ENCODE results near the gene MCL1. TPM values are rescaled to one million over a fixed set of nuclear protein-coding genes. Genes with fewer than 3 reads are reported as not detected.
"Not testable (repeated sequence)": the region's sequence is repeated elsewhere in the genome, so short reads cannot be mapped to it uniquely, and the experiment has no call there.

The MCL1 gene
- polyA plus RNA-seq, 1 donor (not counting 4 experiments of a cell fraction or from before 2014, with no cell fraction given): 237 TPM

GRCh38 chr1:150582371-150582770 is 3.0 kb upstream of the MCL1 start:
- no peak overlapping the region for H3K4me3 ChIP-seq (ENCODE audit: control insufficient read depth in 2 of 3, extremely low read depth in 1 of 3, insufficient read depth in 2 of 3, low read depth in 1 of 3, low read length in 3 of 3)
- H3K36me3 ChIP-seq (ENCODE audit: control insufficient read depth in 2 of 2, extremely low read depth in 1 of 2, insufficient read depth in 2 of 2, low read length in 2 of 2): peaks cover 4 to 16% of the 10 kb centered on the region in 2 experiments
- H3K9me3 ChIP-seq (ENCODE audit: control insufficient read depth, low read depth, low read length): no peaks in the 10 kb centered on the region
- no peaks in the 10 kb centered on the region for H3K9me1 ChIP-seq (ENCODE audit: control insufficient read depth, extremely low read depth, insufficient read depth, low read length)
- FAIRE-seq (no peak), DNase-seq (ENCODE audit: low read depth, low spot score) (no peak)
- peaks cover 9% of the 10 kb centered on the region for H3K4me1 ChIP-seq (ENCODE audit: control insufficient read depth, extremely low read depth, insufficient read depth, low read length)
- no peak overlapping the region for H3K4me2 ChIP-seq (ENCODE audit: control insufficient read depth, extremely low read depth, insufficient read depth, low read depth, low read length)
- H3K9ac ChIP-seq (ENCODE audit: control insufficient read depth, extremely low read depth, insufficient read depth, low read length): no peak overlapping the region
- dilution Hi-C loops (cut with MboI; ENCODE audit: extremely low pct_ligation_motif_present, low sequenced_read_pairs): no loop called here
- no peak overlapping the region for H2AFZ ChIP-seq (ENCODE audit: control insufficient read depth, low read length)
- H3K27me3 ChIP-seq (ENCODE audit: control insufficient read depth, extremely low read depth, insufficient read depth, low read length): no peaks in the 10 kb centered on the region
- peaks cover 27% of the 10 kb centered on the region for H3K79me2 ChIP-seq (ENCODE audit: control insufficient read depth, insufficient read depth, low read length)
- H3K27ac ChIP-seq (ENCODE audit: control insufficient read depth, insufficient read depth, low read length): no peak overlapping the region
- H4K20me1 ChIP-seq (ENCODE audit: control insufficient read depth, extremely low read depth, insufficient read depth, low read length): peaks cover 14% of the 10 kb centered on the region
- TF ChIP-seq CTCF (optimal IDR thresholded peaks at IDR 0.05 in 1 of 3, IDR thresholded peaks at IDR 0.05 in 1 of 3, conservative IDR thresholded peaks at IDR 0.05 in 1 of 3; ENCODE audit: extremely low read depth in 1 of 3, insufficient read depth in 2 of 3, low read length in 3 of 3) (no peak), EZH2 (IDR thresholded peaks at IDR 0.05; ENCODE audit: low read length) (no peak)

- Histone ChIP-seq H3K79me2 (ENCODE audit: control insufficient read depth, insufficient read depth, low read length) (peaks cover 31% of the 10 kb centered on the region), H4K20me1 (ENCODE audit: control insufficient read depth, extremely low read depth, insufficient read depth, low read length) (peaks cover 18% of the 10 kb centered on the region), H3K36me3 (ENCODE audit: control insufficient read depth in 2 of 2, extremely low read depth in 1 of 2, insufficient read depth in 2 of 2, low read length in 2 of 2) (peaks cover 7 to 20% of the 10 kb centered on the region in 2 experiments)
- H3K9me1 ChIP-seq (ENCODE audit: control insufficient read depth, extremely low read depth, insufficient read depth, low read length); H3K27me3 ChIP-seq (ENCODE audit: control insufficient read depth, extremely low read depth, insufficient read depth, low read length); H3K4me3 ChIP-seq (ENCODE audit: control insufficient read depth in 2 of 3, extremely low read depth in 1 of 3, insufficient read depth in 2 of 3, low read depth in 1 of 3, low read length in 3 of 3); FAIRE-seq; H3K9me3 ChIP-seq (ENCODE audit: control insufficient read depth, low read depth, low read length); H3K4me2 ChIP-seq (ENCODE audit: control insufficient read depth, extremely low read depth, insufficient read depth, low read depth, low read length); DNase-seq (ENCODE audit: low read depth, low spot score); dilution Hi-C loops (cut with MboI; ENCODE audit: extremely low pct_ligation_motif_present, low sequenced_read_pairs); H2AFZ ChIP-seq (ENCODE audit: control insufficient read depth, low read length); H3K27ac ChIP-seq (ENCODE audit: control insufficient read depth, insufficient read depth, low read length); H3K9ac ChIP-seq (ENCODE audit: control insufficient read depth, extremely low read depth, insufficient read depth, low read length); H3K4me1 ChIP-seq (ENCODE audit: control insufficient read depth, extremely low read depth, insufficient read depth, low read length): not testable (repeated sequence)
Observed at GRCh38 chr1:150581962-150582361, 2.6 kb upstream of the MCL1 start.

GRCh38 chr1:150581437-150581836 is 2.0 kb upstream of the MCL1 start:
- H3K4me1 ChIP-seq (ENCODE audit: control insufficient read depth, extremely low read depth, insufficient read depth, low read length); H2AFZ ChIP-seq (ENCODE audit: control insufficient read depth, low read length); H3K9ac ChIP-seq (ENCODE audit: control insufficient read depth, extremely low read depth, insufficient read depth, low read length); H3K27me3 ChIP-seq (ENCODE audit: control insufficient read depth, extremely low read depth, insufficient read depth, low read length); H3K4me2 ChIP-seq (ENCODE audit: control insufficient read depth, extremely low read depth, insufficient read depth, low read depth, low read length); FAIRE-seq; H3K9me1 ChIP-seq (ENCODE audit: control insufficient read depth, extremely low read depth, insufficient read depth, low read length); H3K4me3 ChIP-seq (ENCODE audit: control insufficient read depth in 2 of 3, extremely low read depth in 1 of 3, insufficient read depth in 2 of 3, low read depth in 1 of 3, low read length in 3 of 3); dilution Hi-C loops (cut with MboI; ENCODE audit: extremely low pct_ligation_motif_present, low sequenced_read_pairs); H3K9me3 ChIP-seq (ENCODE audit: control insufficient read depth, low read depth, low read length); H3K27ac ChIP-seq (ENCODE audit: control insufficient read depth, insufficient read depth, low read length); DNase-seq (ENCODE audit: low read depth, low spot score): not testable (repeated sequence)
- Histone ChIP-seq H4K20me1 (ENCODE audit: control insufficient read depth, extremely low read depth, insufficient read depth, low read length) (peaks cover 23% of the 10 kb centered on the region), H3K36me3 (ENCODE audit: control insufficient read depth in 2 of 2, extremely low read depth in 1 of 2, insufficient read depth in 2 of 2, low read length in 2 of 2) (peaks cover 8 to 24% of the 10 kb centered on the region in 2 experiments), H3K79me2 (ENCODE audit: control insufficient read depth, insufficient read depth, low read length) (peaks cover 36% of the 10 kb centered on the region)

GRCh38 chr1:150580966-150581365 is 1.6 kb upstream of the MCL1 start:
- H3K36me3 ChIP-seq (ENCODE audit: control insufficient read depth in 2 of 2, extremely low read depth in 1 of 2, insufficient read depth in 2 of 2, low read length in 2 of 2): peaks cover 9 to 29% of the 10 kb centered on the region in 2 experiments
- peaks cover 28% of the 10 kb centered on the region for H4K20me1 ChIP-seq (ENCODE audit: control insufficient read depth, extremely low read depth, insufficient read depth, low read length)
- H2AFZ ChIP-seq (ENCODE audit: control insufficient read depth, low read length); H3K4me2 ChIP-seq (ENCODE audit: control insufficient read depth, extremely low read depth, insufficient read depth, low read depth, low read length); H3K9ac ChIP-seq (ENCODE audit: control insufficient read depth, extremely low read depth, insufficient read depth, low read length); H3K4me1 ChIP-seq (ENCODE audit: control insufficient read depth, extremely low read depth, insufficient read depth, low read length); H3K9me1 ChIP-seq (ENCODE audit: control insufficient read depth, extremely low read depth, insufficient read depth, low read length); dilution Hi-C loops (cut with MboI; ENCODE audit: extremely low pct_ligation_motif_present, low sequenced_read_pairs); H3K27ac ChIP-seq (ENCODE audit: control insufficient read depth, insufficient read depth, low read length); DNase-seq (ENCODE audit: low read depth, low spot score); H3K9me3 ChIP-seq (ENCODE audit: control insufficient read depth, low read depth, low read length); H3K27me3 ChIP-seq (ENCODE audit: control insufficient read depth, extremely low read depth, insufficient read depth, low read length); H3K4me3 ChIP-seq (ENCODE audit: control insufficient read depth in 2 of 3, extremely low read depth in 1 of 3, insufficient read depth in 2 of 3, low read depth in 1 of 3, low read length in 3 of 3); FAIRE-seq: not testable (repeated sequence)
- peaks cover 41% of the 10 kb centered on the region for H3K79me2 ChIP-seq (ENCODE audit: control insufficient read depth, insufficient read depth, low read length)
